HepG2 (cell line): Measurements from ENCODE around the gene MINDY3. TPM values are rescaled to one million over a fixed set of nuclear protein-coding genes. Genes with fewer than 3 reads are reported as not detected.

ENCODE experiments used
- ATAC-seq: fragments of 200-7000 bp; cut with Tn5 transposase; 3 replicates; pipeline ENCODE4 v1.9.1; 2020; ENCODE audit warnings: mild to moderate bottlenecking, moderate library complexity
- BruUV-seq: library from RNA; stranded (reverse); fragments of 400-500 nt; replicated peaks from 2 replicates; lab custom pipeline; 2021; lab: Mats Ljungman, UMichigan
- CTCF ChIA-PET: fragments of 300-600 bp; formaldehyde crosslinking; extraction: SDS; loops from one replicate; lab custom pipeline; 2021; ENCODE audit warnings: low total read pairs, inconsistent platforms, low intra/inter-chr PET ratio; lab: Yijun Ruan, JAX
- POLR2A ChIA-PET: fragments of 350-600 bp; sonication (Branson Sonifier 250); formaldehyde crosslinking; loops from one replicate; lab custom pipeline; 2020; ENCODE audit warnings: antibody characterized with exemption, inconsistent platforms; lab: Yijun Ruan, JAX
- DNase-seq: peaks from one replicate; pipeline ENCODE4 v3.0.0-alpha.2; 2015; ENCODE audit warnings: low spot score
- FAIRE-seq: peaks from 3 replicates; lab custom pipeline; 2011; peaks lifted over from hg19 to GRCh38; lab: Jason Lieb, UNC
- H2AFZ ChIP-seq: one replicate; pipeline ENCODE4 v1.6.1; 2011; ENCODE audit warnings: low read length, inconsistent platforms
- H3K27ac ChIP-seq: fragments of 300-600 bp; 3 replicates; pipeline ENCODE4 v1.8.0; 2011; ENCODE audit warnings: mixed run types, mild to moderate bottlenecking, mixed read lengths, low read length, inconsistent platforms; ENCODE audit not compliant: insufficient read depth; ENCODE audit errors: extremely low read length
- H3K27me3 ChIP-seq, 2 experiments: fragments of 200-600 bp in 1 of 2; 2 replicates in 1 of 2; 3 replicates in 1 of 2; pipeline versions ENCODE4 v1.6.0 to v1.8.0; 2011; ENCODE audit warnings: low read length in 2 of 2, mild to moderate bottlenecking in 2 of 2, moderate library complexity in 2 of 2, inconsistent platforms in 1 of 2; ENCODE audit not compliant: insufficient read depth in 2 of 2, control insufficient read depth in 1 of 2
- H3K36me3 ChIP-seq, 2 experiments: fragments of 200-600 bp in 1 of 2; replicated peaks in 1 of 2; 2 replicates in 1 of 2; 3 replicates in 1 of 2; pipeline versions ENCODE4 v1.5.1 to v1.8.0; 2011; ENCODE audit warnings: low read length in 2 of 2, inconsistent platforms in 1 of 2; ENCODE audit not compliant: insufficient read depth in 2 of 2, control insufficient read depth in 1 of 2
- H3K4me1 ChIP-seq: 2 replicates; pipeline ENCODE4 v1.5.1; 2012; ENCODE audit warnings: low read length, inconsistent platforms; ENCODE audit not compliant: insufficient read depth
- H3K4me2 ChIP-seq: 2 replicates; pipeline ENCODE4 v1.6.0; 2011; ENCODE audit warnings: low read depth, low read length, inconsistent platforms
- H3K4me3 ChIP-seq, 3 experiments: fragments of 200-600 bp in 1 of 3; sonication (generic), shearing (Covaris generic) in 1 of 3; replicated peaks in 1 of 3; 2 replicates each; pipeline ENCODE4 v1.5.1; 2011 to 2016; ENCODE audit warnings: low read length in 3 of 3, inconsistent platforms in 2 of 3, low read depth in 2 of 3, mild to moderate bottlenecking in 2 of 3, control low read depth in 1 of 3, mixed read lengths in 1 of 3; ENCODE audit not compliant: insufficient read depth in 1 of 3
- H3K79me2 ChIP-seq: one replicate; pipeline ENCODE4 v1.6.1; 2011; ENCODE audit warnings: low read length, inconsistent platforms; ENCODE audit not compliant: insufficient read depth
- H3K9ac ChIP-seq: 2 replicates; pipeline ENCODE4 v1.6.0; 2011; ENCODE audit warnings: mild to moderate bottlenecking, low read depth, low read length, inconsistent platforms; ENCODE audit not compliant: insufficient read depth
- H3K9me3 ChIP-seq: 2 replicates; pipeline ENCODE4 v1.5.1; 2012; ENCODE audit warnings: mild to moderate bottlenecking, low read length
- H4K20me1 ChIP-seq: 2 replicates; pipeline ENCODE4 v1.6.0; 2011; ENCODE audit warnings: inconsistent platforms, mild to moderate bottlenecking, low read length, moderate library complexity; ENCODE audit not compliant: insufficient read depth
- DR1 ChIP-seq: sonication (generic); formaldehyde crosslinking; IDR thresholded peaks from 2 replicates; pipeline ENCODE4 v1.8.0; 2021; ENCODE audit warnings: mild to moderate bottlenecking, missing genetic modification reagents, inconsistent platforms
- EEA1 ChIP-seq: sonication (generic); formaldehyde crosslinking; IDR thresholded peaks from 2 replicates; pipeline ENCODE4 v1.5.1; 2020; ENCODE audit warnings: mild to moderate bottlenecking, missing genetic modification reagents, borderline replicate concordance
- HNF4A ChIP-seq: sonication (generic); formaldehyde crosslinking; IDR thresholded peaks from 2 replicates; pipeline ENCODE4 v1.4.0; 2020; ENCODE audit warnings: missing genetic modification reagents
- IRX3 ChIP-seq: sonication (generic); formaldehyde crosslinking; IDR thresholded peaks from 2 replicates; pipeline ENCODE4 v1.8.1; 2023; ENCODE audit warnings: mild to moderate bottlenecking, low read depth, missing genetic modification reagents, borderline replicate concordance
- RFXAP ChIP-seq: sonication (generic); formaldehyde crosslinking; IDR thresholded peaks from 2 replicates; pipeline ENCODE4 v1.4.0; 2020; ENCODE audit warnings: missing genetic modification reagents, borderline replicate concordance
- SMAD3 ChIP-seq: sonication (generic); formaldehyde crosslinking; IDR thresholded peaks from 2 replicates; pipeline ENCODE4 v1.4.0; 2020; ENCODE audit warnings: missing genetic modification reagents
- SOX13 ChIP-seq, 3 experiments: fragments of 450-650 bp in 1 of 3; sonication (generic) in 1 of 3; formaldehyde crosslinking in 1 of 3; IDR thresholded peaks in 2 of 3; conservative IDR thresholded peaks in 1 of 3; 2 replicates each; pipeline versions ENCODE4 v1.5.0 to v1.6.1; 2016 to 2020; ENCODE audit warnings: antibody characterized with exemption in 1 of 3, mild to moderate bottlenecking in 1 of 3, missing compliant biosample characterization in 1 of 3, missing genetic modification reagents in 1 of 3, moderate library complexity in 1 of 3
- ZKSCAN8 ChIP-seq: IDR thresholded peaks from 2 replicates; pipeline ENCODE4 v1.6.1; 2016; ENCODE audit warnings: borderline replicate concordance, missing genetic modification reagents, missing compliant biosample characterization
- ZNF350 ChIP-seq: sonication (generic); formaldehyde crosslinking; IDR thresholded peaks from 2 replicates; pipeline ENCODE4 v1.4.0; 2020; ENCODE audit warnings: mild to moderate bottlenecking, low read depth, missing genetic modification reagents, borderline replicate concordance
- ZNF724P ChIP-seq: sonication (generic); formaldehyde crosslinking; IDR thresholded peaks from 2 replicates; pipeline ENCODE4 v1.8.0; 2022; ENCODE audit warnings: missing genetic modification reagents, borderline replicate concordance
- ZNF740 ChIP-seq: sonication (generic); formaldehyde crosslinking; IDR thresholded peaks from 2 replicates; pipeline ENCODE4 v1.4.0; 2020; ENCODE audit warnings: missing genetic modification reagents
- WGBS: methylation state at CpG from one replicate; pipeline ENCODE4 v1.1.6; 2017; ENCODE audit warnings: low lambda C conversion rate; 5-methylcytosine and 5-hydroxymethylcytosine counted together
- in situ Hi-C: cut with HindIII; loops from 2 replicates; pipeline ENCODE4 v1.10.0; 2017; ENCODE audit warnings: low pct_unique_long_range_greater_than_20kb; ENCODE audit not compliant: extremely low pct_ligation_motif_present
- intact Hi-C: fragments of 100-400 bp; cut with micrococcal nuclease; formaldehyde crosslinking; loops from one replicate; pipeline ENCODE4 v1.10.0; 2022; ENCODE audit not compliant: unreplicated experiment
- polyA plus RNA-seq, 8 experiments: library from polyadenylated mRNA; depleted of rRNA in 3 of 8; stranded (reverse) in 7 of 8; unstranded in 1 of 8; fragments of >200 nt; fragmentation: Illumina TruSeq in 4 of 8; extraction: Trizol in 4 of 8; gene quantifications; 2 replicates each; pipeline versions ENCODE4 v1.2.1 to v1.2.3, GENCODE V29; 2011 to 2016; ENCODE audit warnings: low read depth in 4 of 8, missing spikeins in 1 of 8, mixed read lengths in 1 of 8; ENCODE audit not compliant: insufficient read depth in 1 of 8
- total RNA-seq, 5 experiments: library from RNA; depleted of rRNA; stranded (reverse); fragments of >200 nt; fragmentation: Illumina TruSeq; extraction: Trizol; gene quantifications; 2 replicates each; pipeline ENCODE4 v1.2.3, GENCODE V29; 2016; ENCODE audit warnings: low read depth in 1 of 5

Gene MINDY3
- total and polyA plus RNA-seq, 2 of the 13 experiments (the other 11 are each of a cell fraction or from before 2014, with no cell fraction given) = 6.4 to 17.5 TPM

DNA sequence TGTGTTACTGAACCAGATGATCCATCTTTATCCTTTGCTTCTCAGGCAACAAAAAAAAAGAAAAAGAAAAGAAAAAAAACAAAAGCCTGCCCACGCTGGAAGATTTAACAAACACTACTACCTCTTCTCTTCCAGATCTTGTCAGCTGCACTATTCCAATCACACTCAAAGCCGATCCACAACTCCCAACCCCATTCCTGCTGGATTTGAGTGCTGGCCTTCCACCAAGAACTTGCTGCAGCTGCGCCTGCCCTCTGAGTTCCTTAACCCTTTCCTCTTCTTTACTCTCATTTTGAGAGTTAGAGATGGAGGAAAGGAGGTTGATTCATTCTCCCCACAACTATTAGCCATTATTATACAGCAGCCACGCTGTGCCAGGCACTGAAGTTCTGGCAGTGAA lies 124.5 kb downstream of the MINDY3 start:
- H4K20me1 ChIP-seq = no peaks in the 10 kb centered on the region
- H3K9me3 ChIP-seq = no peaks in the 10 kb centered on the region
- no peak for FAIRE-seq
- H2AFZ ChIP-seq = no peak overlapping the region
- no peak for DNase-seq
- ChIA-PET POLR2A (no interaction called here), CTCF (no interaction called here)
- no peak overlapping the region for H3K4me3 ChIP-seq
- H3K9ac ChIP-seq = no peak overlapping the region
- intact Hi-C loops = no loop called here
- TF ChIP-seq ZKSCAN8 (CRISPR knock-in tag) (no peak), EEA1 (no peak), DR1 (CRISPR knock-in tag) (no peak), ZNF350 (CRISPR knock-in tag) (no peak), ZNF724P (CRISPR knock-in tag) (no peak), SOX13 (IDR thresholded peaks at IDR 0.05) (no peak), SOX13 (CRISPR knock-in tag; conservative IDR thresholded peaks at IDR 0.05 in 1 of 2, IDR thresholded peaks at IDR 0.05 in 1 of 2) (no peak), IRX3 (CRISPR knock-in tag) (no peak), HNF4A (no peak), RFXAP (no peak), SMAD3 (CRISPR knock-in tag) (no peak), ZNF740 (no peak)
- TF ChIP-seq, all 625 proteins: peak for 0
- no peaks in the 10 kb centered on the region for H3K79me2 ChIP-seq
- H3K4me2 ChIP-seq = no peak overlapping the region
- in situ Hi-C loops = no loop called here
- ATAC-seq = no peak
- BruUV-seq = no TSS peak
- H3K27ac ChIP-seq = no peak overlapping the region
- H3K36me3 ChIP-seq = no peaks in the 10 kb centered on the region
- H3K27me3 ChIP-seq = peaks cover 0 to 6% of the 10 kb centered on the region in 2 experiments; a peak in 2 of 5 replicates
- WGBS = 2% methylated on average over 4 of the region's 4 CpGs
- no peaks in the 10 kb centered on the region for H3K4me1 ChIP-seq
